ENCODE results near the gene SLC26A1. TPM values are rescaled to one million over a fixed set of nuclear protein-coding genes. Genes with fewer than 3 reads are reported as not detected.

Gene SLC26A1
- total RNA-seq, 1 experiment from 2014 or later = 0.09 TPM

DNA sequence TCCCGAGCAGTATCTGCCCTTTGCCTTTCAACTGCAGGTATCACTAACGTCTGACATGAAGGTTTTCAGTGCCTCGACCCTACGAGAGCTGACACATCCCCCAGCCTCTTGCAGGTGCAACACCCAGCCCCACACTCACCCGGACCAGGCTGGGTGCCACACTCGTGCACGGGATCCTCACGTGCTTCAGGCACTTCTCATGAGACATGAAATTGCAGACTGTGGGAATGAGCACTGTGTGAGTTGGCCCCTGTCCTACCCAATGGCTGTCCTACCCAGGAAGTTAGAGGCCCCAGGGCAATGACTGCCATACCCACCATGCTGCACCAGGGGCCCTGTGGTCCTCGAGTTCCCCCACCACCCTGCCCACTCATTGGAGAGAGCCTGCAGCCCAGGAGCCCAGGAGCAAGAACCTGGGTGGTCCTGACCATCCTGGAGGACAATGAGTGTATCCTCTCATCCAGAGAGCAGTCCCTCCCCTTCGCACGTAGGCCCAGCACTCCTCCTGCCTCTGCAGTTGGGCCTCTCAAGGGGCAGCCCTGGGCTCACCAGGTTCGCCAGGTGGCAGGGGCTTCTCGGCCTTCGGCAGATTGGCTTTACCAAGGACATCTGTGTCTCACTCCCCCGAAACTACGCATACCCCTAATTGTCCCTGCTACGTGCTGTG, 22.2 kb downstream of the SLC26A1 start:
- H3K4me2 ChIP-seq (ENCODE audit: insufficient read depth, insufficient read length, low read length) = no peak overlapping the region
- no peak overlapping the region for H3K4me3 Mint-ChIP-seq

More for the DNA sequence above, 22.2 kb downstream of the SLC26A1 start:
- Histone ChIP-seq H3K79me1 (ENCODE audit: insufficient read depth, low read depth, low read length, poor library complexity, severe bottlenecking) (no peaks in the 10 kb centered on the region), H3K9ac (ENCODE audit: extremely low read depth, insufficient read length, low read length) (no peak overlapping the region), H2BK120ac (ENCODE audit: low read depth, low read length, poor library complexity, severe bottlenecking) (no peak overlapping the region), H3K4me1 (ENCODE audit: insufficient read depth, low read length) (no peaks in the 10 kb centered on the region), H2BK5ac (ENCODE audit: insufficient read length, low read length) (no peak overlapping the region), H4K91ac (ENCODE audit: insufficient read length, low read depth, low read length) (no peak overlapping the region), H3K27me3 (ENCODE audit: insufficient read depth, low read length) (peaks cover 3% of the 10 kb centered on the region; the same call in 1 of the 2 replicates), H4K20me1 (ENCODE audit: control insufficient read depth, insufficient read depth, insufficient read length) (no peaks in the 10 kb centered on the region), H2AK5ac (ENCODE audit: insufficient read length, low read length) (no peak overlapping the region), H3K23me2 (ENCODE audit: insufficient read length, low read depth, low read length, poor library complexity, severe bottlenecking) (peaks cover 5% of the 10 kb centered on the region), H3K56ac (ENCODE audit: insufficient read length, low read depth, low read length) (no peak overlapping the region), H3K18ac (ENCODE audit: insufficient read length, low read depth, low read length) (no peak overlapping the region), H4K5ac (ENCODE audit: insufficient read length, low read depth, low read length) (no peak overlapping the region), H4K8ac (replicated peaks; ENCODE audit: insufficient read length, low read depth, low read length) (no peak overlapping the region), H2AFZ (ENCODE audit: low read length) (no peak overlapping the region), H3T11ph (ENCODE audit: low read length) (no peak overlapping the region), H3K14ac (ENCODE audit: insufficient read depth, low read length) (no peak overlapping the region), H3K23ac (ENCODE audit: insufficient read length, low read depth, low read length) (no peak overlapping the region), H3K9me3 (ENCODE audit: control insufficient read depth, low read depth, low read length) (no peaks in the 10 kb centered on the region), H3K4ac (ENCODE audit: low read depth, low read length) (no peak overlapping the region), H2BK12ac (ENCODE audit: insufficient read length, low read depth, low read length) (no peak overlapping the region), H3K27ac (ENCODE audit: insufficient read length, low read depth, low read length) (no peak overlapping the region), H3K79me2 (ENCODE audit: insufficient read depth, low read length) (no peaks in the 10 kb centered on the region), H2BK20ac (ENCODE audit: low read depth, low read length, poor library complexity, severe bottlenecking) (no peak overlapping the region), H2BK15ac (ENCODE audit: low read depth, low read length) (no peak overlapping the region)
- no peaks in the 10 kb centered on the region for H3K36me3 Mint-ChIP-seq (ENCODE audit: insufficient read depth in 1 of 3, low read depth in 3 of 3)
- no CpG with 5 or more reads among the region's 17 CpGs for WGBS (ENCODE audit: extremely low coverage, insufficient read length, low lambda C conversion rate)
- H3K9me3 Mint-ChIP-seq = peaks cover 5 to 8% of the 10 kb centered on the region in 2 experiments; a peak in 3 of 5 replicates
- TF ChIP-seq, protein P1, sequence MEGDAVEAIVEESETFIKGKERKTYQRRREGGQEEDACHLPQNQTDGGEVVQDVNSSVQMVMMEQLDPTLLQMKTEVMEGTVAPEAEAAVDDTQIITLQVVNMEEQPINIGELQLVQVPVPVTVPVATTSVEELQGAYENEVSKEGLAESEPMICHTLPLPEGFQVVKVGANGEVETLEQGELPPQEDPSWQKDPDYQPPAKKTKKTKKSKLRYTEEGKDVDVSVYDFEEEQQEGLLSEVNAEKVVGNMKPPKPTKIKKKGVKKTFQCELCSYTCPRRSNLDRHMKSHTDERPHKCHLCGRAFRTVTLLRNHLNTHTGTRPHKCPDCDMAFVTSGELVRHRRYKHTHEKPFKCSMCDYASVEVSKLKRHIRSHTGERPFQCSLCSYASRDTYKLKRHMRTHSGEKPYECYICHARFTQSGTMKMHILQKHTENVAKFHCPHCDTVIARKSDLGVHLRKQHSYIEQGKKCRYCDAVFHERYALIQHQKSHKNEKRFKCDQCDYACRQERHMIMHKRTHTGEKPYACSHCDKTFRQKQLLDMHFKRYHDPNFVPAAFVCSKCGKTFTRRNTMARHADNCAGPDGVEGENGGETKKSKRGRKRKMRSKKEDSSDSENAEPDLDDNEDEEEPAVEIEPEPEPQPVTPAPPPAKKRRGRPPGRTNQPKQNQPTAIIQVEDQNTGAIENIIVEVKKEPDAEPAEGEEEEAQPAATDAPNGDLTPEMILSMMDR (conservative IDR thresholded peaks at IDR 0.05) = no peak
- H3K4me1 Mint-ChIP-seq = peaks cover 0 to 2% of the 10 kb centered on the region in 2 experiments; a peak in 1 of 4 replicates
- H3K27ac Mint-ChIP-seq = no peak overlapping the region
- H3K27me3 Mint-ChIP-seq (ENCODE audit: low read depth) = peaks cover 21% of the 10 kb centered on the region
- no peak for DNase-seq

Data from H9 (cell line).